GM21737 (cell line): ENCODE results near the gene SMIM29.
"Not testable (repeated sequence)": the region's sequence is repeated elsewhere in the genome, so short reads cannot be mapped to it uniquely, and the experiment has no call there.

Experiments used
- ATAC-seq: cut with Tn5 transposase; IDR thresholded peaks from one replicate; pipeline ENCODE4 v1.9.1; 2021; ENCODE audit warnings: mild to moderate bottlenecking, moderate library complexity; ENCODE audit not compliant: unreplicated experiment

Gene SMIM29

DNA sequence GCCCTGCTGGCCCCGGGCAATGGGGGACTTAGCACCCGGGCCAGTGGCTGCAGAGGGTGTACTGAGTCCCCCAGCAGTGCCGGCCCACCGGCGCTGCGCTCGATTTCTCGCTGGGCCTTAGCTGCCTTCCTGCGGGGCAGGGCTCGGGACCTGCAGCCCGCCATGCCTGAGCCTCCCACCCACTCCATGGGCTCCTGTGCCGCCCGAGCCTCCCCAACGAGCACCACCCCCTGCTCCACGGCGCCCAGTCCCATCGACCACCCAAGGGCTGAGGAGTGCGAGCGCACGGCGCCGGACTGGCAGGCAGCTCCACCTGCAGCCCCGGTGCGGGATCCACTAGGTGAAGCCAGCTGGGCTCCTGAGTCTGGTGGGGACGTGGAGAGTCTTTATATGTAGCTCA, 20.3 kb upstream of the SMIM29 start:
- ATAC-seq, result not testable (repeated sequence)

DNA sequence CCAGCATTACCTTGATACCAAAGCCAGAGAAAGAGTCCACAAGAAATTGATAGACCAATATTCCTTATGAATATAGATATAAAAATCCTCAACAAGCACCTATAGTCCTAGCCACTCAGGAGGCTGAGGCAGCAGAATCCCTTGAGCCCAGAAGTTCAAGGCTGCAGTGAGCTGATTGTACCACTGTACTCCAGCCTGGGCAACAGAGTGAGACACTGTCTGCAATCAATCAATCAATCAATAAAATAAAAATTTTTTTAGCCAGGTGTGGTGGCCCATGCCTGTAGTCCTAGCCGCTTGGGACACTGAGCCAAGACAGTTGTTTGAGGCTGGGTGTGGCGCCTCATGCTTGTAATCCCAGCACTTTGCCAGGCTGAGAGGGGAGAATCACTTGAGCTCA, 18.9 kb upstream of the SMIM29 start:
- no peak for ATAC-seq

DNA sequence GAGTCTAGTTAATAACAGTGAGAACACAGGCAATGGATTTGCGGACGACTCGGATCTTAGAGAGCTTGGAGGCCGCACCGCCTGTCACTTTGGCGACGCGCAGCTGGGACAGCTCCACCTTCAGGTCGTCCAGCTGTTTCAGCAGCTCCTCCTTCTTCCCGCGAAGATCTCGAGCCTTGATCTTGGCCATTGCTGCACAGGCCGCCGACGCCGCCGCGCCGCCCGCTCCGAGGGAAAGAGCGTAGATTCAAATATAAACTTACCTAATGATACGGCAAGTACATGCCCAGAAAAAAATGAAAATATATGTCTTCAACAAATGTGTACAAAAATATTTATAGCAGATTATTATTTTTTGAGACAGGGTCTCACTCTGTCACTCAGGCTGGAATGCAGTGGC, 14.7 kb upstream of the SMIM29 start:
- not testable (repeated sequence) for ATAC-seq

DNA sequence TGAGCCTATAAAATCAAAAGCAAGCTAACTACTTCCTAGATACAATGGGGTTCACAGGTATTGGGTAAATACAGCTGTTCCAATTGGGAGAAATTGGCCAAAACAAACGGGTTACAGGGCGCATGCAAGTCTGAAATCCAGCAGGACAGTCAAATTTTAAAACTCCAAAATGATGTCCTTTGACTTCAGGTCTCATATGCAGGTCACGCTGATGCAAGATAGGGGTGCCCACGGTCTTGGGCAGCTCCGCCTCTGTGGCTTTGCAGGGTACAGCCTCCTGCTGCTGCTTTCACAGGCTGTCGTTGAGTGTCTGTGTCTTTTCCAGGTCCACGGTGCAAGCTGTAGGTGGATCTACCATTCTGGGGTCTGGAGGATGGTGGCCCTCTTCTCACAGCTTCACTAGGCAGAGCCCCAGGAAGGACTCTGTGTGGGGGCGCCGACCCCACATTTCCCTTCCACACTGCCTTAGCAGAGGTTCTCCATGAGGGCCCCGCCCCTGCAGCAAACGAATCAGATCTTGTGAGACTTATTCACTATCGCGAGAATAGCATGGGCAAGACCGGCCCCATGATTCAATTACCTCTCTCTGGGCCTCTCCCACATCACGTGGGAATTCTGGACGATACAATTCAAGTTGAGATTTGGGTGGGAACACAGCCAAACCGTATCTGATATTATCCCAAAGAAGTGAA, 11.9 kb upstream of the SMIM29 start:
- ATAC-seq, result no peak

DNA sequence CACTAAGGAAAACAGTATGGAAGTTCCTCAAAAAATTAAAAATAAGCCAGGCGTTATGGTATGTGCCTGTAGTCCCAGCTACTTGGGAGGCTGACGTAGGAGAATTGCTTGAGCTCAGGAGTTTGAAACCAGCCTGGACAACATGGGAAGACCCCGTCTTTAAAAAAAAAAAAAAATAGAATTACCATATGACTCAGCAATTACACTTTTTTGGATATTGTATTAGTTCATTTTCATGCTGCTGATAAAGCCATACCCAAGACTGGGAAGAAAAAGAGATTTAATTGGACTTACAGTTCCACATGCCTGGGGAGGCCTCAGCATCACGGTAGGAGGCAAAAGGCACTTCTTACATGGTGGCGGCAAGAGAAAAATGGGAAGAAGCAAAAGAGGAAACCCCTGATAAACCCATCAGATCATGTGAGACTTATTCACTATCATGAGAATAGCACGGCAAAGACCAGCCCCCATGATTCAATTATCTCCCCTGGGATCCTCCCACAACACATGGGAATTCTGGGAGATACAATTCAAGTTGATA, 10.8 kb upstream of the SMIM29 start:
- ATAC-seq, result no peak

DNA sequence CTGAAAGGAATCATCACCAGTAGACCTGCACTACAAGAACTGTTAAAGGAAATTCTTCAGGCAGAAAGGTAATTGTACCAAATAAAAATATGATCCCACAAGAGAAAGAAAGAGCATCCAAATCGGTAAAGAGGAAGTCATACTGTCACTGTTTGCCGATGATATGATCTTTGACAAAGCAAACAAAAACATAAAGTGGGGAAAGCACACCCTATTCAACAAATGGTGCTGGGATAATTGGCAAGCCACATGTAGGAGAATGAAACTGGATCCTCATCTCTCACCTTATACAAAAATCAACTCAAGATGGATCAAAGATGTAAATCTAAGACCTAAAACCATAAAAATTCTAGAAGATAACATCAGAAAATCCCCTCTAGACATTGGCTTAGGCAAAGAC, 3.6 kb upstream of the SMIM29 start:
- ATAC-seq, result not testable (repeated sequence)

DNA sequence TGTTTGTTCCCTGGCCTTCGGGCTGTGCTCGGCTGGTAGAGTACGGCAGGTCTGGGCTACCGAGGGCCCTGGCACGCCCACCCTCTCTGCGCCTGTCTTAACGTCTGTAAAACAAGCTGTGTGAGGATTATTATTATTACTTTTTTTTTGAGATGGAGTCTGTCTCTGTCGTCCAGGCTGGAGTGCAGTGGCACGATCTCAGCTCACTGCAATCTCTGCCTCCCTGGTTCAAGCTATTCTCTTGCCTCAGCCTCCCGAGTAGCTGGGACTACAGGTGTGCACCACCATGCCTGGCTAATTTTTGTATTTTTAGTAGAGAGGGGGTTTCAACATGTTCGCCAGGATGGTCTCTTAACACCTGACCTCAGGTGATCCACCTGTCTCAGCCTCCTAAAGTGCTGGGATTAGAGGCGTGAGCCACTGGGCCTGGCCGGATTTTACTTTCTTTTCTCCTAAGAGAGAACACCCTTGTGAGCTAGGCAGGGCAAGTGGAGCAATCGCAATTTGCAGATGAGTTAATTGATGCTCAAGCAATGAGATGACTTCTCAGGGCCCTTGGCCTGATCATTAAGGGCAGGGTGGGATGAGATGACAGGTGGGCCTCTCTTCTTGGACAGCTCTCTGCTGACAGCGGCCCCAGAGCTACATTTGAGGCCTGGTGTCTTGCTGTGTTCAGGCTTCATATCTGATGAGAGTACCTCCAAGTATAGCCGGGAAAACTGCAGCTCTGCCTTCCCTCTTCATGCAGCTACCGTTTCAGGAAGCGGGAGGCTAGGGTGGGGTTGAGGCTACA, 859 bp upstream of the SMIM29 start:
- peak; percentile 26 for ATAC-seq

DNA sequence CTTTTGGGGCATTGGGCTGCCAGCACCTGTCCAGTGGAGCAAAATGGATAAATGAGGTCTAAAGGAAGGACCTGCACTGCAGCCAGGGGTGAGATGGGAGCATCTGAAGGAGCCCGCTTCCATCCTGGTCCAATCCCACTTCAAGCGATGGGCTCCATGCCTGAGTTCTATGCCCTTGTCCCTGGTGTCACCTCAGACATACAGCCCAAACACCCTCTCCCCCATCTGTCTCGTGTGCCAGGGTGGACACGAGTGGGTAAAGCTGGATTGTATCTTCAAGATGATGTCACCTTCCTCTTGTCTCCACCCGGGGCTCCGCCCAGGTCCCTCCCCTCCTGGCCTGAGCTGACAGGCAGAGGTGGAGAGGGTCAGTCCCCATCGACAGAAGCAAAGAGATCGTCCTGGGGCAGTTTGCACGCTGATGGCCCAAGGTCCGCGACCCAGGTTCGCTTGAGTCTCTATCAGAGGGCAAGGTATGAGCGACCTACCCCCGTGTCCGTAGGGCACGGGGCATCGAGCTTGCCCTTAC, 544 bp downstream of the SMIM29 start:
- peak; percentile 3 for ATAC-seq

DNA sequence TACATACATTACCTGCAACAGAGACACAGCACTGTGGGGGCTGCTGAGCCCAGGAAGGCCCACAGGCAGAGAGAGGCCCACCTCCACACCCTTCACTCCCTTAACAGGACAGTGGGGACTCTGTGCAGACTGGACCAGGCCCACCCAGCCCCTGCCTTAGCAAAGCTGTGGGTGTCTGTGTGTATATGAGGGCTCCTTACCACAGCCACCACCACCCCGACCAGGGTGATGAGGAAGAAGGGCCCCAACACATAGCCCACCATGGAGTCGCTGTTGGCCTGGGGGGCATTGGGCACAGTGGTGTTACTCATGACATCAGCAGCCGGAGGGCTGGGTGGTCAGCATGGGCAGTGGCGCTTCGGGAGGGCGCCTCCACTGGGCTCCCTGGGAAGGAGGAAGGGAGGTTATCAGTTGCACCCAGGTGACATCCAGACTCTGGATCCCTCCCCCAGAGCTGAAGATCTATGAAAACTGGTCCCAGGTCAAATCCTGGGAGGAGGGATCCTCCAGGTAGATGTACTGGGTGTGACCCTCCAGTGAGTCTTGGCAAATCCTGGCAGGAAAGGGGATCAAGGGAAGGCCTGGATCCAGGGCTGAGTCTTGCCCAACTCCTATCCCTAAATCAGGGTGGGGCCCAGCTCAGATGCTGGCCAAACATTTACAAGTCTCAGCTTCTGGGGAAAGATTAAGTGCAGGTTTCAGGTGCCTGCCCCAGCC, 1.2 kb downstream of the SMIM29 start:
- ATAC-seq, result no peak

DNA sequence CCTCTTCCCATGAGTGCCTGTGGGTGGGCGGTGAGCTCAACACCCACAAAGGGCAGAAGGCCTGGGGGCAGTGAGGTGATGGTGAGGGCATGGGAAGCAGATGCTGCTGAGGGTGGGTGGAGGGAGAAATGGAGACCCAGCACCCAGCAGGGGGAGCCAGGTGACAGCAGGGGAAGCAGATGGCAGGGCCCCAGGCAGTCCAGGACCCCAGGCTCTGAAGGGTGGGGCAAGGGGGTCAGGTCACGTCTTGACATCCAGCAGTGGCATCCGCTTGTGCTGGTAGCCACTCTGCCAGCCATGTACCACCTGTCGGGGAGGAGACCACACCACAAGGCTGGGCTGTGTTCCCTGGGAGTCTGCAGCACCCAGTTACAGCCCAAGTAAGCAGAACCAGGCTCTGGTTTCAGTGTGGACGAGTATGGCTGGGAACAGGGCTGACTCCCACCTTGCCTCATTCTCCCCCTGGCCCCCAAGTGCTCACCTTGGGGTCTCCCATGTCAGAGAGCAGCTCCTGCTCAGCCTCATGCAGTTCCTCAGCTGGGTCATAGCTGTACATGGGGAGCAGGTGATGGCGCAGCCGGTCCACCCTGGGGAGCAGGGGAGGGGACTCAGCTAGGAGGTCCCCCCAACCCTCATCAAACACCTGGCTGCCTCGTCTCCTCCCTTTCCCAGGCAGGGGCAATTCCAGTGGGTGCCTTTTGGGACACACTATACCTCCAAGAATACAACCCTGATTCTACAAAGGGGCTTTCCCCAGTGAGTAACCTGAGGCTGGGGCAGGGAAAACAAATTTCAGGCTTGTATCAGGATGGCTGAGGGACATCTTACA, 2.0 kb downstream of the SMIM29 start:
- no peak for ATAC-seq

DNA sequence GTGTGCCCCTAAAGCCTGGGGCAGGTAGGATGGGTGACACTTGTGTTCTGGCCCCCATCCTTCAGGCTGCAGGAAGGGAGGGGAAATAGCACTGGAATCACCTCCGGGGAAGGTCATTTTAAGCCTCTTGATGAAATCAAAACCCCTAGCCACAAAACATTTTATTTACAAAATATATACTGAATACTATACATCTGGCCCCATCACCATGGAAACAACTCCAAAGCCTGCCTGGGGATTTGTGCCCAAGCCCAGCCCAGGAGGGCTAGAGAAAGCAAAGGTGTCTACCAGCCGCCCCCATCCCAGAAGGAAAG, 2.6 kb downstream of the SMIM29 start:
- no peak for ATAC-seq

DNA sequence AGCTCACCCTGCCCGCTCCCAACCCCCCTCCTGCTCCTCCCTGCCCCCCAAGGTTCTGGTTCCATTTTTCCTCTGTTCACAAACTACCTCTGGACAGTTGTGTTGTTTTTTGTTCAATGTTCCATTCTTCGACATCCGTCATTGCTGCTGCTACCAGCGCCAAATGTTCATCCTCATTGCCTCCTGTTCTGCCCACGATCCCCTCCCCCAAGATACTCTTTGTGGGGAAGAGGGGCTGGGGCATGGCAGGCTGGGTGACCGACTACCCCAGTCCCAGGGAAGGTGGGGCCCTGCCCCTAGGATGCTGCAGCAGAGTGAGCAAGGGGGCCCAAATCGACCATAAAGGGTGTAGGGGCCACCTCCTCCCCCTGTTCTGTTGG, 3.1 kb downstream of the SMIM29 start:
- ATAC-seq, result not testable (repeated sequence)

DNA sequence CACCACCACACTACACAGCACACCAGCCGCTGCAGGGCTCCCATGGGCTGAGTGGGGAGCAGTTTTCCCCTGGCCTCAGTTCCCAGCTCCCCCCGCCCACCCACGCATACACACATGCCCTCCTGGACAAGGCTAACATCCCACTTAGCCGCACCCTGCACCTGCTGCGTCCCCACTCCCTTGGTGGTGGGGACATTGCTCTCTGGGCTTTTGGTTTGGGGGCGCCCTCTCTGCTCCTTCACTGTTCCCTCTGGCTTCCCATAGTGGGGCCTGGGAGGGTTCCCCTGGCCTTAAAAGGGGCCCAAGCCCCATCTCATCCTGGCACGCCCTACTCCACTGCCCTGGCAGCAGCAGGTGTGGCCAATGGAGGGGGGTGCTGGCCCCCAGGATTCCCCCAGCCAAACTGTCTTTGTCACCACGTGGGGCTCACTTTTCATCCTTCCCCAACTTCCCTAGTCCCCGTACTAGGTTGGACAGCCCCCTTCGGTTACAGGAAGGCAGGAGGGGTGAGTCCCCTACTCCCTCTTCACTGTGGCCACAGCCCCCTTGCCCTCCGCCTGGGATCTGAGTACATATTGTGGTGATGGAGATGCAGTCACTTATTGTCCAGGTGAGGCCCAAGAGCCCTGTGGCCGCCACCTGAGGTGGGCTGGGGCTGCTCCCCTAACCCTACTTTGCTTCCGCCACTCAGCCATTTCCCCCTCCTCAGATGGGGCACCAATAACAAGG, 3.6 kb downstream of the SMIM29 start:
- not testable (repeated sequence) for ATAC-seq

DNA sequence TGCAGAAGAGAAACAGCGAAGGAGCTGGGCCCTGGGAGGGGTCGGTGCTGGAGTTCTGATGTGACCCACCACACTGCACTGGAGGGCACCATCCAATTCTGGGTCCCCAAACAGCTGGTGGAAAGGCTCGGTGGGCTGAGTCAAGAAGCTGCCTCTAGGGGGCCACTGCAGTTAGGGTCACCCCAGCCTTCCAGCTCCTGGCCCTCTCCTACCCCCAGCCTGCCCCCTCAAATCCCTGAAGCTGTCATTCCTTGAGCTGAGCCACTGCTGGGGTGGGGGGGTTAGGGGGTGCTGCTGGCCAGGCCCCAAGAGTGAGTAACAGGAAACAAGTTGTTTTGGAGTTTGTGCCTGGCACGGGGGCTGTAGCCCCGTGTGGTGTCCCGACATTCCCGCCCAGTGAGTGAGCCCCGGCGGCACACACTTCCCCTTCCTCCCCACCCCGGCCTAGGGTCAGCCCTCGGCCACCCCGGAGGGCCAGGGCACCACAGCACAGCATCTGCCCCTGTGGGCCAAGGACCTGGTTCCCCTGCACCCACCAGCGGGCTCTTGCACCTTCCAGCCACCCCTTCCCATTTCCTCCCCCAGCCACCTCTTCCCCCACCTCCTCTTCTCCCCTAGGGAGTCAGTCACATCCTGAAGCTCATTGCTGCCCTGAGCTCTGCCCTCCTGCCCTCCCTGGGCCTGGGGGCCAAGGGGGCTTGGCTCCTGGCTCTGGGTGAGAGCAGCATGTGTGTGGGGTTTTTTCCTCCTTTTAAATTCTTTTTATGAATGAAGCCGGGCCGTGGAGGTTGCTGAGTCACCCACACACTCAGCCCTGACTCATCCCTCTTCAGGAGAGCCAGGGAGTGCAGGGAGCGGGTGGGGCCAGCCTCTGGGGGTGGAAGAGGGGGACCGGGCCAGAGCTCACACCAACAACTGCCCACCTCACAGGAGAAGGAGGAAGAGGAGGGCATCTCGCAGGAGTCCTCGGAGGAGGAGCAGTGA, 4.6 kb downstream of the SMIM29 start:
- ATAC-seq, result no peak

DNA sequence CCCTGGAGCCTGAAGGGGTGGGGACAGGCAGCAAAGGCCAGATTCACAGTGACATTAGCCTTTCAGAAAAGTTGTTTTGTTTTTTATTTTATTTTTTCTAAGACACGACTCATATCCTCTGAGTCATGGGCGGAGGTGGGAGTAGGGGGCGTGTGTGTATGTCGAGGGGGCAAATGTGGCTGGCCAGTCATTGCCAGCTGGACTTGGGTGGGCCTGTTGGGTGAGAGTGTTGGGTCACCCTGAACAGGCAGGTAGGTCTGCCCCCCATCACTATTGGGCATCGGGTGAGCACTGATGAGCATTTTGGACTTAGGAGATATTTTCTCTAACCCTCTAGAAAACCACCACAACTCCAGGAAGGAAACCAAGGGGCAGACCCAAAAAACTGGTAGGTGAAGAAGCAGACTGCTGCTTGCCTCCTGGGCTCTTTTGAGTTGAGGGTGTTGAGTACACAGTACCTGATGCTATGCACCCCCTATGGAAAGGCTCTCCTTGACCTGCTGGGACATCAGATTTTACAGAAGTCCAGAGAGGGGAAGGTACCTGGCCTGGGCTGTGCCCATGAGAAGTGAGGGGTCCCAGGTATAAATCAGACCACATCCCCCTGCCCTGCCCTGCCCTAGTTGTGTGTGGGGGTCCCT, 5.6 kb downstream of the SMIM29 start:
- ATAC-seq, result no peak

DNA sequence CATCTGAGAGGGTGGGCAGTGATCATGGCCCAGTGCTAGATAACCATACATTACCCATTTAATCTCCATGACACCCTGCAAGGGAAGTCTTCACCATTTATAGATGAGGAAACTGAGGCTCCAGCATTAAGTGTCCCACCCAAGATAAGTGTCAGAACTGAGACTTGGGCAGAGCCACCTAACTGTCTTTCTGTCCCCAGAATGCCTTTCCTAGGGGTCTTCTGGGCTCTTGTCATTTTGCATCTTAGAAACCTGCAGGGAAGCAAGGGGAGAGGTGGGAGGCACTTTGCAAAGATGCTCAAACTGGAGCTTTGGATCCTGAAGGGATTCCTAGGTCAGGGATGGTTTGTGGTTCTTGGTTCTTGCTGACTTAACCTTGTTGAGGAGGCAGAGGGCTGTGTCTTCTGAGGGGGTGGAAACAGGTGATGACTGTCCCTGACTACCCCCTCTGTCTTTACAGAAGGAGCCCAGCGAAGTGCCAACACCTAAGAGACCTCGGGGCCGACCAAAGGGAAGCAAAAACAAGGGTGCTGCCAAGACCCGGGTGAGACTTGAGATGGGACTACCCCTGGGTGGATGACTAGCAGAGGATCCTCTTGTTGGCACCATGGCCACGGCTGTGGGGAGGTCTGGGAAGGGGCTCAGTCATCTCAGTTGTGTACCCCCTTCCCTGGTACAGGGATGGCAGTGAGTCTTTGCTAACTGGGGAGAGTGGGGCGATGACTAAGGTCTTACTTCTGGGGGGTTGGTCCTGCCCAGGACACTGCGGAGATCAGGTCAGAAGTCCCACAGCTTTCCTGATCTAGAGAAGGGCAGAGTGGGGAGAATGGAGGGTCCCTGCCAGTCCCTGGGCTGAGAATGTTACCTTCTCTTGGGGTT, 6.3 kb downstream of the SMIM29 start:
- no peak for ATAC-seq
